IgD-negative memory B cell (primary cell): ENCODE measurements around the gene FKBP5. TPM values are rescaled to one million over a fixed set of nuclear protein-coding genes. Genes with fewer than 3 reads are reported as not detected.
"Not testable (repeated sequence)": the region's sequence is repeated elsewhere in the genome, so short reads cannot be mapped to it uniquely, and the experiment has no call there.

Experiments
- H3K27ac Mint-ChIP-seq, 3 donors: one replicate each; pipeline ENCODE4 v1.8.0; 2020 to 2022; ENCODE audit warnings: mild to moderate bottlenecking in 3 of 3, mixed read lengths in 3 of 3, moderate library complexity in 1 of 3
- H3K27me3 Mint-ChIP-seq: one replicate; pipeline ENCODE4 v1.8.0; 2021; ENCODE audit warnings: mixed read lengths
- H3K36me3 Mint-ChIP-seq: one replicate; pipeline ENCODE4 v1.8.0; 2020; ENCODE audit warnings: mild to moderate bottlenecking, mixed read lengths
- H3K4me1 Mint-ChIP-seq, 3 donors: one replicate each; pipeline ENCODE4 v1.8.0; 2020 to 2022; ENCODE audit warnings: mixed read lengths in 3 of 3, mild to moderate bottlenecking in 1 of 3
- H3K4me3 Mint-ChIP-seq, 4 donors: one replicate each; pipeline ENCODE4 v1.8.0; 2020 to 2022; ENCODE audit warnings: mild to moderate bottlenecking in 4 of 4, mixed read lengths in 4 of 4, moderate library complexity in 3 of 4
- H3K9me3 Mint-ChIP-seq, 3 donors: one replicate each; pipeline ENCODE4 v1.8.0; 2020 to 2021; ENCODE audit warnings: mixed read lengths in 3 of 3, mild to moderate bottlenecking in 1 of 3
- polyA plus RNA-seq: library from polyadenylated mRNA; unstranded; fragments of 300-500 nt; fragmentation: Illumina TruSeq; gene quantifications from one replicate; pipeline ENCODE4 v1.2.3, GENCODE V29; 2021

FKBP5 gene
- polyA plus RNA-seq, 1 donor from 2014 or later = 25.1 TPM

DNA sequence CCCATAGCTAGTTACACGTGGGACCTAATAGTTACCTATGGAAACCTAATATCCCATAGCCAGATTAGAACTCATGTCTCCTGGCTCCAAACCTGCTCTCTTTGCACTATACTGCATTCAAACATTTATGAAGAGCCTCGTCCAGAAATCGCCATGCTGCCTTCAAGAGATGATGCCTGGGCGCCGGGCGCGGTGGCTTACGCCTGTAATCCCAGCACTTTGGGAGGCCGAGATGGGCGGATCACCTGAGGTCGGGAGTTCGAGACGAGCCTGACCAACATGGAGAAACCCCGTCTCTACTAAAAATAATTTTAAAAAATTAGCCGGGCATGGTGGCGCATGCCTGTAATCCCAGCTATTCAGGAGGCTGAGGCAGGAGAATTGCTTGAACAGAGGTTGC, 1.3 kb upstream of the FKBP5 start:
- Mint-ChIP-seq H3K4me1 (peaks cover 14 to 19% (median 15%) of the 10 kb centered on the region in 3 donors), H3K4me3 (peak overlapping the region in 2 of 4 donors; percentile 35 to 66)
- not testable (repeated sequence) for H3K27ac Mint-ChIP-seq, H3K36me3 Mint-ChIP-seq, H3K9me3 Mint-ChIP-seq, H3K27me3 Mint-ChIP-seq

GRCh38 chr6:35687658-35688604, 784 bp downstream of the FKBP5 start:
- Mint-ChIP-seq H3K27me3 (no peaks in the 10 kb centered on the region), H3K4me1 (peaks cover 14 to 19% (median 15%) of the 10 kb centered on the region in 3 donors), H3K27ac (peak overlapping the region; percentile 63 to 97 (median 79)), H3K9me3 (no peaks in the 10 kb centered on the region), H3K4me3 (peak overlapping the region; percentile 89 to 99 (median 96)), H3K36me3 (no peaks in the 10 kb centered on the region)

DNA sequence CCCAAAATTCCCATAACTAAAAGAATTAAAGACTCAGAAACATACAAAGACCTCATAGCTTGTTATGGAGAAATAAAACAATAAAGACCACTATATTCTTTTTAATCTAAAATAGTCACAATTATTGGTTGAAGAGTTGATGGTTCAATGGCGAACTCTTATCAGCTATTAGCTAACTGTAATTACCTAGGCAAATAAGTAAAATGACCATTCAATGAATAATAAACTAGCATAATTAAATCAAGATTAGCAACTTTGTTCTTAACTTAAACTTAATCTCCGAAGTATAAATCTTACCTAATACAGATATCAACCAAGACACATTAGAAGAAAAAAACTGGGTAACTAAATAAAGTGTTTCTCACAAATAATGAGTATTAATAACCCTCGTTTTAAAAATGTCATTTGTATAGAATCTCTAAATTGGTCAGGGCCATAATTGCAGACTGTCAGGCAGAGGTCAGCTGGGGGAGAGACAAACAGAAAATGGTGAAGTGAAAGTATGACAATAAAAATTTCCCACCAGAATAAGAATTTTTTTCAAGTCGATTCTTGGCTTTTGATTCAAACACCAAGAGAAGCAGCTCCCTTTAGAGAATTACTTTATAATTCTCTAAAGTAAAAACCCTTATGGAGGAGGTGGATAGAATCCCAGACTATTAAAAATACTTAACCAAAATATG, 1.7 kb downstream of the FKBP5 start:
- peaks cover 14 to 19% (median 15%) of the 10 kb centered on the region in 3 donors for H3K4me1 Mint-ChIP-seq
- H3K27ac Mint-ChIP-seq = peak overlapping the region; percentile 63 to 97 (median 79)
- no peaks in the 10 kb centered on the region for H3K9me3 Mint-ChIP-seq
- no peaks in the 10 kb centered on the region for H3K27me3 Mint-ChIP-seq
- no peaks in the 10 kb centered on the region for H3K36me3 Mint-ChIP-seq
- H3K4me3 Mint-ChIP-seq = peak overlapping the region; percentile 89 to 99 (median 96)

DNA sequence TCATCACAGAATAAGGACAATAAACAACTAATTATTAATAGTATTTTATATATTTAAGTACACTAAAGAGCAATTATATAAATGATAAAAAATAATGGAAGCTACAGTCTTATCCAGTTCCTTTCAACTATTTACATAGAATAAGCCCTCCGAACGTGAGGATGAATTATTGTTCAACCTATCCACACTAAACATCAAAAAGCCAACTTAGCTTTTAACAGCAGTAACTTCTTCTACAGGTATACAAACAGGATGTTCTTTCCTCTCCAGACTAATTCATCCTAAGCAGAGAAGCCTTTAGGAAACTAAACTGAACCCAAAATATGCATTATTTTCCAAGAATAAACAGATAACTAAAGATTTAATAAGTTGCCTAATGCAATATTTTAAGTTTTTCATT, 2.3 kb downstream of the FKBP5 start:
- Mint-ChIP-seq H3K4me3 (peak overlapping the region in 2 of 4 donors; percentile 38 to 95), H3K9me3 (no peaks in the 10 kb centered on the region), H3K36me3 (no peaks in the 10 kb centered on the region), H3K27ac (no peak overlapping the region), H3K27me3 (no peaks in the 10 kb centered on the region), H3K4me1 (peaks cover 14 to 19% (median 18%) of the 10 kb centered on the region in 3 donors)

GRCh38 chr6:35683267-35683666, 5.4 kb downstream of the FKBP5 start:
- H3K27ac Mint-ChIP-seq = no peak overlapping the region
- no peaks in the 10 kb centered on the region for H3K9me3 Mint-ChIP-seq
- H3K4me1 Mint-ChIP-seq = peaks cover 10 to 18% (median 10%) of the 10 kb centered on the region in 3 donors
- no peak overlapping the region for H3K4me3 Mint-ChIP-seq
- H3K27me3 Mint-ChIP-seq = no peaks in the 10 kb centered on the region
- no peaks in the 10 kb centered on the region for H3K36me3 Mint-ChIP-seq

- H3K36me3 Mint-ChIP-seq = no peaks in the 10 kb centered on the region
- peaks cover 4 to 11% (median 7%) of the 10 kb centered on the region in 3 donors for H3K4me1 Mint-ChIP-seq
- no peak overlapping the region for H3K27ac Mint-ChIP-seq
- H3K27me3 Mint-ChIP-seq = no peaks in the 10 kb centered on the region
- H3K4me3 Mint-ChIP-seq = no peak overlapping the region
- H3K9me3 Mint-ChIP-seq = no peaks in the 10 kb centered on the region
Observed at GRCh38 chr6:35681298-35681697, 7.4 kb downstream of the FKBP5 start.

DNA sequence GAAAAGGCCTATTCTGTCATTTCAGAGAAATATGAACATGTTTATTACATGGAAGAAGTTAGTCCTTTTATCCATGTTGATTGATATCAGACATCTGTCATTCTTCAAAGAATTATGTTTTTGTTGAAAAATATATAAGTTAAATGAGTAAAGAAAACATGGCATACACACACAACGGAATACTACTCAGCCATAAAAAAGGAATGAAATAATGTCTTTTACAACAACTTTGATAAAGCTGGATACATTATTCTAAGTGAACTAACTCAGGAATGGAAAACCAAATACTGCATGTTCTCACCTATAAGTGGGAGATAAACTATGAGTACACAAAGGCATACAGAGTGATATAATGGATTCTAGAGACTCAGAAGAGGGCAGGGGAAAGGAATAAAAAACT, 9.3 kb downstream of the FKBP5 start:
- H3K4me3 Mint-ChIP-seq = no peak overlapping the region
- no peaks in the 10 kb centered on the region for H3K36me3 Mint-ChIP-seq
- H3K4me1 Mint-ChIP-seq = peaks cover 9 to 15% (median 11%) of the 10 kb centered on the region in 3 donors
- no peaks in the 10 kb centered on the region for H3K27me3 Mint-ChIP-seq
- no peak overlapping the region for H3K27ac Mint-ChIP-seq
- H3K9me3 Mint-ChIP-seq = no peaks in the 10 kb centered on the region

- Mint-ChIP-seq H3K9me3 (no peaks in the 10 kb centered on the region), H3K27me3 (no peaks in the 10 kb centered on the region), H3K36me3 (no peaks in the 10 kb centered on the region), H3K4me3 (no peak overlapping the region), H3K27ac (no peak overlapping the region), H3K4me1 (peaks cover 9 to 21% (median 11%) of the 10 kb centered on the region in 3 donors)
Observed at GRCh38 chr6:35678814-35679213, 9.9 kb downstream of the FKBP5 start.

DNA sequence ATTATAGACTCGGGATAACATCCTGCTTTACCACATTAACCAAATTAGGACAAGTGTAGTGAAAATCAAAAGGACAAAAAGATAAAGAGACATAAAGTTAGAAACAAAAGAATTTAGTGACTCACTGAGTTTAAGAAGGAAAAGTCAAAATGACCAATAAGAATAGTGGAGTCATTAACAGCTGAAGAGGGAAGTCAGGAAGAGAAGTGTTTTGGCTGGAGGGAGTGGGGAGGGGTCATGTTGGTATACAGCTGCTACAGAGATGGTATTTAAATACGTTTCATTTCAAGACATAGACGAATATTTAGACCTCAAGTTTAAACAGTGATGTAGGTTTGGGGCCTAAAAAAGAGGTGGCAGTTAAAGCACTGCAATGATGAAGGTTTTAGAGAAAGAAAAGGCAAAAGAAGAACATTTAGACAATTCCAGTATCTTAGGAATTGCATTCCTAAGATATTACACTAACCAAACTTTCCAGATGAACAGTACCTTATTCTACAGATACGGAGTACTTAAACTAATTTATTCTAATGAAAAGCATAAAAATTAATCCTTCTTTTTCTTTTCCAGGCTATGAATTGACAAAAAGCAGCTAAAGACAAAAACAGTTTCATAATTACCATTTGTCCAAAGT, 10.6 kb downstream of the FKBP5 start:
- Mint-ChIP-seq H3K4me1 (peaks cover 9 to 22% (median 11%) of the 10 kb centered on the region in 3 donors), H3K27me3 (no peaks in the 10 kb centered on the region), H3K4me3 (no peak overlapping the region), H3K36me3 (no peaks in the 10 kb centered on the region), H3K27ac (no peak overlapping the region), H3K9me3 (no peaks in the 10 kb centered on the region)

DNA sequence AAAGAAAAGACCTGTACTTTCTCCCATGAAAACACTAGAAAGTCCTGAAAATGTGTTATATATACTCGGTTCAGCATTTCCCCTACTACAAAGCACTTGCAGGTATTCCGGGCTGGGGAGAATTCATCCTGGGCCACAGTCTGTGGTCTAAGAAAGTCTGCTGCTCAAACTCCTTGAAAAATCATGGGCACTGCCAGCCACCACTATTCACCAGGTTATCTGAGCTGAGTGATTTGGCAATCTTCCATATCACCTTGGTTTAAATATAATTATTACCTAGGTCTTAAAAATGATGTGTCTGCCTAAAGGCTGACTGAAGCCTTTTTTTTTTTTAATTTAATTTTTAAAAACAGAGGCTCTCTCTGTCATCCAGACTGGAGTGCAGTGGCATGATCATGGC, 11.3 kb downstream of the FKBP5 start:
- Mint-ChIP-seq H3K27me3 (no peaks in the 10 kb centered on the region), H3K27ac (no peak overlapping the region), H3K4me3 (no peak overlapping the region), H3K4me1 (peaks cover 11 to 22% (median 13%) of the 10 kb centered on the region in 3 donors), H3K36me3 (no peaks in the 10 kb centered on the region), H3K9me3 (no peaks in the 10 kb centered on the region)

DNA sequence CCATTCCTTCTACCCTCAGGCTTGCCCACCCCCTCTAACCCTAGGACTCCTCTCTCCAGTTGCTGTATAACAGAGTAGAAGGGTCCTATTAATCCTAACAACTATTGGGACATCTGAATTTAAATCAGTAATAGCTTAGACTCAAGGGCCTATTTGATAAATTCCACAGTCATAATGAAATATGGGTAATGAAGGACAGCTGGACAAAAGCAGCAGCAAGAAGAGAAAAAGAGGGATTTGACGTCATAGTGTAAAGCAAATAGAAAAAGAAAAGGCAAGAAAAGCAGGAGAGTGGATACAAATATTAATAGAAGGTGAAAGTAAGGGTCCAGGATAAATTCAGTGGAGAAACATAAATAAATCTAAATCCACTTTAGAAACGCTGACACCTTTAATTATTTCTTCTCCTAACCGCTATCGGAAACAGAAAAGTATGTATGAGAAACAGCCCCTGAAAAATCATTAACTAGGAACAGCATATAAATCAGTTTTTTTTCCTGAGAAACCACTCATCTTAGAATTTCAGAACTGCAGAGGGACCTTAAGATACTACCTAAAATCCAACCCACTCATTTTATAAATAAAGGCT, 12.8 kb downstream of the FKBP5 start:
- H3K36me3 Mint-ChIP-seq = no peaks in the 10 kb centered on the region
- no peaks in the 10 kb centered on the region for H3K27me3 Mint-ChIP-seq
- H3K4me1 Mint-ChIP-seq = peaks cover 11 to 19% (median 14%) of the 10 kb centered on the region in 3 donors
- H3K4me3 Mint-ChIP-seq = no peak overlapping the region
- no peaks in the 10 kb centered on the region for H3K9me3 Mint-ChIP-seq
- H3K27ac Mint-ChIP-seq = peak overlapping the region in 1 of 3 donors; percentile 71

GRCh38 chr6:35674594-35674993, 14.1 kb downstream of the FKBP5 start:
- H3K27ac Mint-ChIP-seq = peak overlapping the region in 2 of 3 donors; percentile 8 to 48
- no peaks in the 10 kb centered on the region for H3K9me3 Mint-ChIP-seq
- H3K27me3 Mint-ChIP-seq = no peaks in the 10 kb centered on the region
- H3K4me1 Mint-ChIP-seq = peaks cover 14 to 21% (median 16%) of the 10 kb centered on the region in 3 donors
- H3K36me3 Mint-ChIP-seq = no peaks in the 10 kb centered on the region
- no peak overlapping the region for H3K4me3 Mint-ChIP-seq

- Mint-ChIP-seq H3K4me1 (peaks cover 22 to 28% (median 22%) of the 10 kb centered on the region in 3 donors), H3K4me3 (no peak overlapping the region), H3K9me3 (no peaks in the 10 kb centered on the region), H3K27ac (peak overlapping the region in 1 of 3 donors; percentile 46), H3K27me3 (no peaks in the 10 kb centered on the region), H3K36me3 (no peaks in the 10 kb centered on the region)
Observed at GRCh38 chr6:35673755-35674154, 15.0 kb downstream of the FKBP5 start.

- H3K27ac Mint-ChIP-seq, H3K27me3 Mint-ChIP-seq, H3K9me3 Mint-ChIP-seq, H3K4me3 Mint-ChIP-seq, H3K36me3 Mint-ChIP-seq: not testable (repeated sequence)
- H3K4me1 Mint-ChIP-seq = peaks cover 22 to 30% (median 23%) of the 10 kb centered on the region in 3 donors
Observed at GRCh38 chr6:35673284-35673666, 15.4 kb downstream of the FKBP5 start.

- not testable (repeated sequence) for H3K4me3 Mint-ChIP-seq, H3K27ac Mint-ChIP-seq, H3K27me3 Mint-ChIP-seq, H3K9me3 Mint-ChIP-seq, H3K36me3 Mint-ChIP-seq
- peaks cover 11 to 29% (median 18%) of the 10 kb centered on the region in 3 donors for H3K4me1 Mint-ChIP-seq
Observed at GRCh38 chr6:35670453-35670852, 18.3 kb downstream of the FKBP5 start.
